GM21367 (cell line): ENCODE data around the gene ZFP14.
"Not testable (repeated sequence)": the region's sequence is repeated elsewhere in the genome, so short reads cannot be mapped to it uniquely, and the experiment has no call there.

ENCODE experiments used
- ATAC-seq: cut with Tn5 transposase; IDR thresholded peaks from one replicate; pipeline ENCODE4 v1.9.1; 2021; ENCODE audit not compliant: unreplicated experiment

Gene ZFP14

DNA sequence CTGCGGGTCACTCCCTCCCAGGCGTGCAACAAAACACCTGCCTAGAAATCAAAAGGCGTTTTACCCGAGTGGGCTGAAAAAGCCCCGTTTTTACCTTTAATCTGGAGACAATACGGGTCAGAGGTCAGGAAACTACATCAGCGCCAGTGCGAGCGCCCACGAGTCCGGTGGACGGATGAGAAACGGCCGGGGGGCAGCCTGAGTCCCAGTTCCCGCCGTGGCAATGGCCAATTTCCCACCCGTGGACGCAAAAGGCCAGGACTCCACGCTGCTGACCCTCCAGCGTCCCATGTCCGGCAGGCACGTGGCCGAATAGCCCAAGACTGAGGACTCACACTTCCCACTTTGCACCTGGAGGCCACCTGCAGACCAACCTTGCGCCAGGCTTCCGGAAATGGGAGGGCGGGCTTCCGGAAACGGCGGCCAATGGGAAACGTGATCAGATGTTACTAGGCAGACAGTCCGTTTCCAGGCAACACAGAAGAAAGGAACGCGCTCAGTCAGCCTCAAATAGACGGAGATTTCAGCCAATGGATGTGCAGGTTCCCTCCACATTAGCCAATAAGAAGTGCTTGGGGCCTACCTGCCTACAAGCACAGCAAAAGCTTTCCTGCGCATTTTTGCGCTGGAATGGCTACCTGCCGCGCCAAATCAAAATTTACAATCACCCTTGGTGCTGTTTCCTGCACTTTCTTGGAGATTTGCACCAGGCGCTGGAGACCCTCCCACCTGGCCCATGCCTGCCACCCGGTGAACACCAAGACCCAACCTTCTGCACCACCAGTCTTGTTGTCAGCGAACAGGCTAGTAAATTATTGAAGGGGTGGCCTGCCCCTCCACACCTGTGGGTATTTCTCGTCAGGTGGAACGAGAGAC, 47.4 kb downstream of the ZFP14 start:
- no peak for ATAC-seq

DNA sequence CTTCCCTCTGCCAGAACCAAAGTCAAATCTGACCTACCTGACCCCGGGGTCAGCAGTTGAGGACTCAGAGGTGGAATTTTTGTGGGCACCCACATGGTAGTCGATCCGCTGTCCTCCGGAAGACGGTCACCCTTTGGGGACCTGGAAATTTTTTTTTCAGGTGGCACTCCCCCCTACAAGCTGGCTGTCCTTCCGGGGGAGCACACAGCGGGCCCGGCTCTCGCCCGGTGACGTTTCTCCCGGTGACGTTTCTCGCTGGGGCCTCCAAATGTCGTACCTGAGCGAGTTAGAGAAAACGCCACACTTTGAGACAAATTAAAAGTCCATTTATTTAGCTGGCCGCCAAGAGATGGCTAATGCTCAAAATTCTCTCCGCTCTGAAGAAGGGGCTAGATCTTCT, 48.8 kb downstream of the ZFP14 start:
- ATAC-seq: no peak

DNA sequence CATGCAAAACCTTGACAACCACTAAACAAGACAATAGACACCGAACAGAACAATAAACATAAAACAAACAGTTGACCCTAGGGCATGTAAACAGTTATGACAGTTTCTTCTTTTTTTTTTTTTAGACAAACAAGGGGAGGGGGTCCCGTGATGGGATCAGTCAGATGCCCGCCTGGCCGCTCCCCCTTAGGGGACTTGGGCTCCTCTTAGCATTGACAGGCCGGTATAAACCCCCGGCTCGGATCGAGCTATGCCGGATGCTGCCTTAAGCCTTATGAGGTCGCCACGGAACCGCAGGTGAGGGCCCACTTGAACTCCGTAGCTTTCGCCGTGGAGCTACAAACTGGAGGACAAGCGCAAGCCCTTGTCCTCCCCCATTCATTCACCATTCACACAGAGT, 49.5 kb downstream of the ZFP14 start:
- not testable (repeated sequence) for ATAC-seq

DNA sequence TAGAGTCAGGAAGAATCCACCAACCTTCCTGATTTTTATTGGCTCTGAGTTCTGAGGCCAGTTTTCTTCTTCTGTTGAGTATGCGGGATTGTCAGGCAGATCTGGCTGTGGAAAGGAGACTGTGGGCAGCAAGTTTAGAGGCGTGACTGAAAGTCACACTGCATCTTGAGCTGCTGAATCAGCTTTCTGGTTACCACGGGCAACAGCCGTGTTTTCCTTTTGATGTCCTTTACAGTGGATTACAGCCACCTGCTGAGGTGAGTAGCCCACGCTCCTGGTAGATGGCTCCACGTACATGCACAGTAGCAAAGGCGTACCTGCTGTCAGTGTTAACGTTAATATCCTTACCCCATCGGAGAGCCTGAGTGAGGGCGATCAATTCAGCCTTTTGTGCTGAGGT, 52.4 kb downstream of the ZFP14 start:
- not testable (repeated sequence) for ATAC-seq

DNA sequence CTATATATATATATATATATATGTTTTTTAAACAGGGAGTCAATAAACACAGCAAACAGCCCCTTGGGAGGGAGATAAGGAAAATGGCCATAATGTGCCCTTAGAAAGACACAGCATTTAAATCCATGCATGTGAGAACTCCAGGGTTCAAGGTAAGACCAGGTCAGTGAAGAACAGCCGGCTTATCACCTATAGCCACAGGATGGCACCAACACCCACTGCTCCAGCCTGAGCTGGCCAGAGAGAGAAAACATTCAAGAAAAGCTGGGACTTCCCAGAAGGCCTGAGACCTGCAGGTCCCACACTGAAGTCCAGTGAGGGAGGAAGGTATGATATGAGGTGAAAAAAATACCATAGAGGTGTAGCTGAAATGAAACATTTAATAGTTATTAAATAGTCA, 63.8 kb downstream of the ZFP14 start:
- ATAC-seq: not testable (repeated sequence)

DNA sequence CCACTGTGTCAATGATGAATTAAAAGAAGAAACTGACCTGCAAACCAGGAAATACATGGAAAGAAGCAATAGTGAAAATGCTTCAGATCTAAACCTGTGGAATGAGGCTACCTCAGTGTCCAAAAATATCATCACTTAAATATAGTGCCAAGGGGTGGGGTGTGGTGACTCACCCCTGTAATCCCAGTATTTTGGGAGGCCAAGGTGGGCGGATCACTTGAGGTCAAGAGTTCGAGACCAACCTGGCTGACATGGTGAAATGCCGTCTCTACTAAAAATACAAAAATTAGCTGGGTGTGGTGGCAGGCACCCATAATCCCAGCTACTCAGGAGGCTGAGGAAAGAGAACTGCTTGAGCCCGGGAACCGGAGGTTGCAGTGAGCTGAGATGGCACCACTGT, 64.9 kb downstream of the ZFP14 start:
- not testable (repeated sequence) for ATAC-seq

DNA sequence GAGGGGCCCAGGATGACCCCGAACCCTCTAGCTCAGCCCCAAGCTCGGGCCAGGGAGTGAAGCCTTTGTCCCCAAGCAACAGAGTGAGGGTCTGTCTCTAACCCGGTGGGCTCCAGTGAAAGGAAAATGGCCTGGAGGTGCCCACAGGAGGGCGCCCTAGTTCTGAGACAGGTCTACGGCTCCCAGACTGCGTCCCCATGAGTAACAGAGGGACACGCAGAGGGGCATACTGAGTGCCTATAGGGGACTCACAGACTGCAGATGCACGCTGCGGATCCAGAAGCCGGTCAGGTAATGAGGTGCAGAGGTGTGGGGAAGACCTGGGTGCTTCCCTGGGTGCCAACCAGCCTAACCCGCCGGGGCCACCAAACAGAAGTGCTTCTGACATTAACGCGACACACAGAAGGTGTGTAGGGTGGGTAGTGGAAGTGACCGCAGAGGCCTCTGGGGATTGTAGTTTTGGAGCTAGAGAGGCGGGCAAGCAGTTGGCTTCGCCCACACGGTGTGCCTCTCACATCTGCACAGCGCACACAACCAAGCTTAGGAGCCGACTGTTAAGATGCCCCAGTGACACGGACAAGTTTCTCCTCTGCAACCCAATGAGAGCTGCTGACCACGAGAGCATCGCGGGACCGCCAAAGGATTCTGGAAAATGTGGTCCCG, 67.8 kb downstream of the ZFP14 start:
- not testable (repeated sequence) for ATAC-seq

DNA sequence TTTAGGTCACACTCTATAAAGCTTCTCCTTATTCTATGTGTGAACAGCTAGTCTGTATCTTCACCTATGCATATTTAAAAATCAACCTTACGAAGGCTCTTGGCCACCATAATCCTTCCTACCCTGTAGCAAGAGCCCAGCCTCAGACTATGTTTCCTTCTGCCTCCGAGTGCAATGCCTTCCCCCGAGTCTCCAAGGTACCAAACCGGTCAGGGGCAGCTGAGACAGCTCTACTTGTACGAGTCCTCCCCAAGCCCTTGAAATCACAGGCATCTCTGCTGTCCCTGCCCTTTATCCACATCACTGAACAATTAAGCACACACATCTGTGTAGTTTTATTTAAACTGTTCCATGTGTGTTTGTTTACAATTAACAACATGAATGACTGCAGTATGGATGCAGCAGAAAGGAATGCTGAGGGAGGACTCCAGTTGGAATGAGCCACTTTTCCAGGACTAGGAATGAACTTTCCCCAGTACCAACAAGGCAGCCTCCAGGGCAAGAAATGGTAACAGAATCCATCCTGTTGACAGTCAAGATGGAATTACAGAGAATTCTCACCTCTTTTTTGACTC, 68.5 kb downstream of the ZFP14 start:
- ATAC-seq: not testable (repeated sequence)

DNA sequence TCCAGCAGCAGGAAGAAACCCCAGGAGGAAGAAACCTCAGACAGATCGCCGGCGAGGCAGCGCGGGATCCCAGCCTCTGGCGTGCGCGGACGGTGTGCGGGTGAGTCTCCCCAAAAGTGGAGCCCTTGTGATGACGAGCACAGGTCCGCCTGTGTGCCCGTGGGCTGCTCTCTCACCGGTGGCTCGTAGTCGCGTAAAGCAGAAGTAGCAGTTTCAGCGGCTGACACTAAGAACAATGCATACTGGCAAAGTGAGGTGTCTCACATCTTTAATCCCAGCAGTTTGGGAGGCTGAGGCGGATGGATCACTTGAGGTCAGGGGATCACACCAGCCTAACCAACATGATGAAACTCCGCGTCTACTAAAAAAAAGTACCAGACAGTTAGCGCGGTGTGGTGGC, 69.2 kb downstream of the ZFP14 start:
- not testable (repeated sequence) for ATAC-seq

DNA sequence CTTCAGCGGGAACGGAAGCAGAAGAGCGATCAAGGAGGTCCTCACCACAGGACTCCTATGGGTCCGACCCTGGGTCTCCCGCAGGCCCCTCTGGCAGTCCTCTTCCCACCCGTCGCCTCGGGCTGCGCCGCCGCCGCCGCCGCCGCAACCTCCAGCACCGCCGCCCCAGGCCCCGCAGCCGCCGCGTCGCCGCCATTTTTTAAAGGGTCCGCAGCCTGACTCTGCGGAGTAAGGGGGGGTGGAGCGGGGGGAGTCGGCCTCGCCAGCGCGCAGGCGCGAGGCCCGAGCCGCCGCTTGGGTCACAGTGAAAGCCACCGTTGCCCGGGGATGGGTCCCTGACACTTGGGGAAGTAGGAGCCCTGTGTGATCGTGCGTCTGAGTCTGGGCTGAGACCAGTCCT, 69.7 kb downstream of the ZFP14 start:
- not testable (repeated sequence) for ATAC-seq

DNA sequence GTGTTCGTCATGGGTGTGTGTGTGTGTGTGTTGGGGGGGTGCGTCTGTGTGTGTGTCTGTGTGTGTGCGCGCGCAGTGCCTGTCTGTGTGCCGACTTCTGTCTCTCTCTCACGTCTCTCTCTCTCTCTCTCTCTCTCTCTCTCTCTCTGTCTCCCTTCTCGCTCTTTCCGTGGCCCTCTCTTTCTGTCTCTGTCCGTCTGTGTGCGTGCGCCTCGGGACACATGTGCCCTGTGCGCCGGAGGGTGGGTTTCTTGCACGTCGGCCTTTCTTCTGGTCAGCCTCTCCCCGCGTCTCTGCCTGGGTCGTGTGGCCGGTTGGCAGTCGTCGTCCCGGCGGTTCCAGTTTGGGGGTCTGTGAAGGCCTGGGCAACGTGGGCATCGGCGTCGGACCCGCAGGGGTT, 86.7 kb downstream of the ZFP14 start:
- ATAC-seq: not testable (repeated sequence)
